Measurements from ENCODE around the gene FNDC3B.

DNA sequence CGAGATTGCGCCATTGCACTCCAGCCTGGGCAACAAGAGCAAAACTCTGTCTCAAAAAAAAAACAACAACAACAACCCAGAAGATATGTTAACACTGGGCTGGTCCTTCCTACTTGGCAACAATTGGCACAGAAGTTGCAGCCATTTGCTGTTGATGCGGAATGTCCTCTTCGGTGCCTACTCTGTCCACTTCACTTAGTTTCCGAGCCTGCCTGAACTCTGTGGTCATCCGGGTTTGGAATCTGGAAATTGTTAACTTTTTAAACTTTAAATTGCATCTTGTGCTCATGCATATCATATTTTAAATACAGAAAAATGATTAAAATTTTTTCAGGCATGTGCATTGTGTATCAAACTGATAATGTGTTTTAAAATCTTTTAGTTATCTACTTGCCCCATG is 81.5 kb downstream of the FNDC3B start:
- TF ChIP-seq, protein P1, sequence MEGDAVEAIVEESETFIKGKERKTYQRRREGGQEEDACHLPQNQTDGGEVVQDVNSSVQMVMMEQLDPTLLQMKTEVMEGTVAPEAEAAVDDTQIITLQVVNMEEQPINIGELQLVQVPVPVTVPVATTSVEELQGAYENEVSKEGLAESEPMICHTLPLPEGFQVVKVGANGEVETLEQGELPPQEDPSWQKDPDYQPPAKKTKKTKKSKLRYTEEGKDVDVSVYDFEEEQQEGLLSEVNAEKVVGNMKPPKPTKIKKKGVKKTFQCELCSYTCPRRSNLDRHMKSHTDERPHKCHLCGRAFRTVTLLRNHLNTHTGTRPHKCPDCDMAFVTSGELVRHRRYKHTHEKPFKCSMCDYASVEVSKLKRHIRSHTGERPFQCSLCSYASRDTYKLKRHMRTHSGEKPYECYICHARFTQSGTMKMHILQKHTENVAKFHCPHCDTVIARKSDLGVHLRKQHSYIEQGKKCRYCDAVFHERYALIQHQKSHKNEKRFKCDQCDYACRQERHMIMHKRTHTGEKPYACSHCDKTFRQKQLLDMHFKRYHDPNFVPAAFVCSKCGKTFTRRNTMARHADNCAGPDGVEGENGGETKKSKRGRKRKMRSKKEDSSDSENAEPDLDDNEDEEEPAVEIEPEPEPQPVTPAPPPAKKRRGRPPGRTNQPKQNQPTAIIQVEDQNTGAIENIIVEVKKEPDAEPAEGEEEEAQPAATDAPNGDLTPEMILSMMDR (IDR thresholded peaks at IDR 0.05; ENCODE audit: insufficient read depth, low read length, poor library complexity, severe bottlenecking) = no peak
- no peak for TF ChIP-seq EZH2phosphoT487 (conservative IDR thresholded peaks at IDR 0.05; ENCODE audit: low read length)

All from SU-DHL-6 (cell line).